GM12875 (cell line): ENCODE measurements around the gene TNNT3.

Experiments used
- H3K4me3 ChIP-seq: one replicate; pipeline ENCODE4 v1.5.1; 2011; ENCODE audit warnings: low read depth, low read length, control low read depth
- TF ChIP-seq, protein P1 (sequence below): IDR thresholded peaks from 2 replicates; pipeline ENCODE4 v1.5.1; 2011; ENCODE audit warnings: low read depth, mild to moderate bottlenecking, control low read depth, inconsistent platforms, low read length, moderate library complexity, borderline replicate concordance; ENCODE audit not compliant: insufficient read depth

TNNT3 gene

GRCh38 chr11:1943977-1944376 lies 24.5 kb downstream of the TNNT3 start:
- TF ChIP-seq, protein P1, sequence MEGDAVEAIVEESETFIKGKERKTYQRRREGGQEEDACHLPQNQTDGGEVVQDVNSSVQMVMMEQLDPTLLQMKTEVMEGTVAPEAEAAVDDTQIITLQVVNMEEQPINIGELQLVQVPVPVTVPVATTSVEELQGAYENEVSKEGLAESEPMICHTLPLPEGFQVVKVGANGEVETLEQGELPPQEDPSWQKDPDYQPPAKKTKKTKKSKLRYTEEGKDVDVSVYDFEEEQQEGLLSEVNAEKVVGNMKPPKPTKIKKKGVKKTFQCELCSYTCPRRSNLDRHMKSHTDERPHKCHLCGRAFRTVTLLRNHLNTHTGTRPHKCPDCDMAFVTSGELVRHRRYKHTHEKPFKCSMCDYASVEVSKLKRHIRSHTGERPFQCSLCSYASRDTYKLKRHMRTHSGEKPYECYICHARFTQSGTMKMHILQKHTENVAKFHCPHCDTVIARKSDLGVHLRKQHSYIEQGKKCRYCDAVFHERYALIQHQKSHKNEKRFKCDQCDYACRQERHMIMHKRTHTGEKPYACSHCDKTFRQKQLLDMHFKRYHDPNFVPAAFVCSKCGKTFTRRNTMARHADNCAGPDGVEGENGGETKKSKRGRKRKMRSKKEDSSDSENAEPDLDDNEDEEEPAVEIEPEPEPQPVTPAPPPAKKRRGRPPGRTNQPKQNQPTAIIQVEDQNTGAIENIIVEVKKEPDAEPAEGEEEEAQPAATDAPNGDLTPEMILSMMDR = no peak
- H3K4me3 ChIP-seq = no peak overlapping the region

DNA sequence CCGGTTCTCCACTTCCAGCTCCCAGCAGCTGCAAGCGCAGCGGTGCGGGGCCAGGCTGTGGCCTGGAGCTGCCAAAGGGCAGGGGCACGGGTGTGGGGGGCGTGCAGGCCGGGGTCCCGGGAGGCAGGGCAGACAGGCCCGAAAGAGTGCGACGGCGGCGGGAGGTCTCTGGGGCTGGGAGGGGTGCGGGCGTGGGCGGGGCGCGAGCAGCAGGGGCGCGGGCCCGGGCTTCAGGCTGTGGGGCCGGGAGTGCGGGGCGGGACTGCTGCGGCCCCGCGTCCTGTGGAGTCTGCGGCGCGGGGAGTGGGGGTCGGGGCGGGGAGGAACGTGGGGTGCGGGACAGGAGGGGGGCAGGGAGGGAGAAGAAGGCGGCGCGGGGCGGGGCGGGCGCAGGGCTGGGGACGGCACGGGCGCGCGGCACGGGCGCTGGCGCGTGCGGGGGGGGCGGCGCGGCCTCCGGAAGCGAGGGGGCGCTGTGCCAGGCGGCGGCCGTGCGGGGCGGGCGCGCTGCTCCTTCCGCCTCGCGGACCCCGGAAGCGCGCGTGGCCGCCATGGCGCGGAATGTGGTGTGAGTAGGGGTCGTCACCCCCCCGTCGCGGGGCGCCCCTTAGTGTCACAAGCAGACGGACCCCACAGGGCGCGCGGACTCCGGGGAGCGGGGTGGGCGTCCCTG lies 27.4 kb downstream of the TNNT3 start, which contains the start of gene MRPL23:
Gene MRPL23, plus strand, starts transcription at position 521 of the 673 bp plus-strand sequence. Its CDS starts 31 bp downstream, at position 552.
- no peak within 1 kb of the TSS for H3K4me3 ChIP-seq
- TF ChIP-seq, protein P1 = no peak

- TF ChIP-seq, protein P1 = no peak
These were observed 28.2 kb downstream of the TNNT3 start for GRCh38 chr11:1947592-1948237.

GRCh38 chr11:1948389-1948788 lies 28.9 kb downstream of the TNNT3 start:
- H3K4me3 ChIP-seq = no peak overlapping the region

More at GRCh38 chr11:1947592-1948237, 28.2 kb downstream of the TNNT3 start:
- no peak overlapping the region for H3K4me3 ChIP-seq

DNA sequence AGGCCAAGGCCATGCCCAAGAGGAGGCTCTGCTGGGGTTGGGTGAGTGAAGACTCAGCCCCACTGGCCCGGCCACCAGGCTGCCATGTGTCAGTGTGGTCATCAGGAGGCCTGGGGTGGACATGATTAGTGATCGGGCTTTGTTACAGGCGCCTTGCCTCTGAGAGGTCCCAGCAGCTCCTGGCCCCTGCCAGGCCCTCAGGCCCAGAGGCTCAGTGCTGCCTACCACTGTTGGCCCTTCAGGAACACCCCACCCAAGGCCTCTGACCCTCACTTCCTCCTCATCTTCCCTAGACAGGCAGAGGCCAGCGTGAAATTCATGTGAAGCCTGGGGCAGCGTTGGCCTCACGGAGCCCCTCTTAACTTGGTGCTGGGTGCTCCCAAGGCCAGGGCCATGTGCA lies 29.8 kb downstream of the TNNT3 start:
- TF ChIP-seq, protein P1 = no peak
- no peak overlapping the region for H3K4me3 ChIP-seq

More at GRCh38 chr11:1948389-1948788, 28.9 kb downstream of the TNNT3 start:
- TF ChIP-seq, protein P1 = no peak

DNA sequence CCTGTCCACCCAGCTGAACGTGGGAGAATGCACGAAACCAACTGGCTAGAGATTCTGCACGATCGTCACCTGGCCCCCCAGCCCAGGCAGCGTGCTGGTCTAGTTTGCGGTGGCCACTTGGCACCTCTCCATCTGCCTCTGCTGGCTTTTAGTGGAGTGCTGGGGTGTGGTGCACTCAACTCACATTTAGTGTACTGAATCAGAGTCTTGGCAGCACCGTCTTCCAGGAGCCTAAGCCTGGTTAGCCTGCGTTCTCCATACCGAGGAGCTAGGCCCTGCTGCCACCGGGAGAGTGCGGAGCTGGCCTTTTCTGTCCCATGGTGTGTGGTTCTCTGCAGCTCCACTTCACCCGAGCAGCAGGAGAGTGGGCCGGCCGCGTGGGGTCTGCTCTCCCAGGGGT lies 30.4 kb downstream of the TNNT3 start:
- H3K4me3 ChIP-seq = no peak overlapping the region
- TF ChIP-seq, protein P1 = no peak

DNA sequence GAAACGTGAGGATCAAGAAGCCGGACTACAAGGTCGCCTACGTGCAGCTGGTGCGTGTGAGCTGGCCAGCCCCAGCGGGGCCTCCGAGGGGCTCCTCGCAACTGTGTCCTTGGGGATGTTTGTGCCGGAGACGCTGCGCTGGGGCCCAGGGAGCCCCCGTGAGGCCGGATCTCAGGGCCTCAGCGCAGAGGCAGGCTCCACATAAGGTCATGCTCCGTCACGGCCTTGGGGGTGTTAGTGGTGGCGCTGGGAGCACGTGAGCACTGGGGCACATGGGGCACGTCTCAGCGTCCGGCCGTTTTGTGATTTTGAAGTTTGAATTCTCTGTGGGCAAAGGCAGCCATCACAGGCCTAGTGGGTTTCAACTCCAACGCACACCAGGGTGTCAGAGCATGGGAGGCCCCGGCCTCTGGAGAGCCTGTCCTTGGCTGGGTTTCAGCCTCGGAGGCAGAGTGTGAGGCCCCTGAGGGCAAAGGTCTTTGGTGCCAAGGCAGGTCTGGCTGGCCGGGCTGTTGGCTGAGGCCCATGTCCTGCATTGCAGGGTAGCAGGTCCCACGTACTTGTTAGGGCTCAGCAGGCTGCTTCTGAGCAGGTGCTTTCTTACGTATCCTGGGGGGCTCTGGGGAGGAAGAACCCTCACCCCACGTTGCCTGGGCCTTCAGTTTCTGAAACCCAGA lies 33.4 kb downstream of the TNNT3 start:
- TF ChIP-seq, protein P1 = no peak

More for the DNA sequence above, 33.4 kb downstream of the TNNT3 start:
- no peak overlapping the region for H3K4me3 ChIP-seq
